ENCODE measurements around the gene CC2D1A.
"Not testable (repeated sequence)": the region's sequence is repeated elsewhere in the genome, so short reads cannot be mapped to it uniquely, and the experiment has no call there.

Gene CC2D1A

DNA sequence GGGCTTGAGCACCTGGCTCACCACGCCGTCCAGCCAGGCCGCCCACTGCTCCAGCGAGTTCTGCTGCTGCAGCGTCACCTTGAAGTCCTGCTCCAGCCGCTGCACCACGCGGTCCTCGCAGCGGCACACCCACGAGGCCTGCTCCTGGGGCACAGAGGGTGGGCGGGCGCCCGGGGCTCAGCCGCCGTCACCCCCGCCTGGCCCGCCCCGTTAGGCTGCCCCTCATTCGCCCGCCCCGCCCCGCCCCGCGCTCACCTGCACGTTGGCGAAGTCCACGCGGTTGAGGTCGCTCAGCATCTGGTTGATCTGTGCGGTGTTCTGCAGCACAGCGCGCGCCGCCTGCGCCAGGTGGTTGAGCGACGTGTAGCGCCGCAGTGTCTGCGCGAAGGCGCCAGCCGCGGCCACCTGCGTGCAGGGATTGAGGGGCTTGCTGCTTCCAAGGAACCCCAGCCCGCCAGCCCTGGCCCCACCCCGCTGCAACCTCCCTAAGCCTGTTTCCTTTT is 57.7 kb downstream of the CC2D1A start:
- no peak for DNase-seq

DNA sequence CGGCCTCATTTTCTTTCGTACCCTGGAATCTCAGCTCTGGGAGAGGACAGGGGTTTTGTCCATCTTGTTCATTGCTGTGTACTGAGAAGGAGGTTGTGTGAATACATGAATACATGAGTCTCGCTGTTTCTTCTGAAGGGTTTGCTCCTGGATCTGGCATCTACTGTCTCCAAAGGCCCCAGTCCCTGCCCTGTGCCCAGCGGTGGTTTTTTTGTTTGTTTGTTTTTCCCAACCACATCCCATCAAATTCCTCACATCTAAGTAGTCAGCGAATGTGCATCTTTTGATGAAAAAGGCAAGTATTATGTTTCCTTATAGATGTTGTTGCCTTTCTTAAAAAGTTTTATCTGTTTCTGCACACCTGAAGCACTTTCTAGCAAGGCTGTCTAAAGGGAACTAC is 58.8 kb downstream of the CC2D1A start:
- no peak for DNase-seq

DNA sequence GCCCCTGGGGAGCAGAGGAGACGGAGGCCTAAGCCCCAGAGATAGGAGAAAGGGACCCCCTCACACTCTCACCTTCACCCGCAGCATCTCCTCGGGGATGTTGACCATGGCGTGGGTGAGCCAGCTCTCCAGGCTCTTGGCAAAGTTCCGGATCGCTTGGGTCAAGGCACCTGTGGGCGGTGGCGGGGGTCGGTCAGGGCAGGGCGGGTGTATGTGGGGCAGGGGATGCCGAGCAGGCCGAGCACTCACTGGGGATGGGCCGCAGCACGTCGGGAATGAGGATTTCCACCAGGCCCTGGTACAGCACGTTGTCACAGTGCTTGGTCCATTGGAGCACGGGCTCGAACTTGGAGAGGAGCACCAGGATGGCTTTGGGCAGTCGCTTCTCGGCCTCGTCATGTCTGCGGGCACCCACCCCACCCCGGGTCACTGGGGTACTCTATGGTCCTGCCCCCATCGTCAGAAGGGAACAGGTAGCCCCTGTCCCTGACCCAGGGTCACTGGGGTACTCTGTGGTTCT is 59.4 kb downstream of the CC2D1A start:
- no peak for DNase-seq

DNA sequence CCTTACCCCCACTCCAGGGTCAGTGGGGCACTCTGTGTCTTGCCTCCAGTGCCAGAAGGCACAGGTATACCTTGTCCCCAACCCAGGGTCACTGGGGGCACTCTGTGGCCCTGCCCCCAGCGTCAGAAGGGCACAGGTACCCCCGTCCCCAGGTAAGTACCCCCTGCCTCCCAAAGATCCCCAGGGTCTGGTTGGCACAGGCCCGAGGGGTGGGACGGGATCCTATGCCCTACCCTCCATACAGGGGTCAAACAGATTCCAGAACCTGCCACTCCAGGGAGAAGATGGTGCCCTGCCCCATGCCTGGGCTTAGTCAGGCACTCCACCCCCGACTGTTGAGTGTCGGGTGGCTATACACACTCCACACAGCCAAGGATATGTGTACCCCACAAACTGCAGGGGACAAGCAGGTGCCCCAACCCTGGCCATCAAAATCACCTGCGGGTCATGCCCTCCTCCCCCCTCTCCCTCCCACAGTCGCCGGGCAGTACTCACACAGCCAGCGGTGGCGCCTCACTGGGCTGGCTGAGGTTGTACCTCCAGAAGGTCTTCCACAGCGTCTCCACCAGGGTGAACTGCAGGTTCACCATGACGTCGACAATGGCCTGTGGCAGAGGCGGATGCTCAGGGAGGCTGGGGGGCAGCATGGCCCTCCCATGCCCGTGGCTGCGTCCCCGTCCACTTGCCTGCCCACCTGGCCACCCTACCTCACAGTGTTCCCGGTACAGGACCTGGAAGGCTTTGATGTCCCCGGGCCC is 60.1 kb downstream of the CC2D1A start:
- peak; percentile 13 for DNase-seq

DNA sequence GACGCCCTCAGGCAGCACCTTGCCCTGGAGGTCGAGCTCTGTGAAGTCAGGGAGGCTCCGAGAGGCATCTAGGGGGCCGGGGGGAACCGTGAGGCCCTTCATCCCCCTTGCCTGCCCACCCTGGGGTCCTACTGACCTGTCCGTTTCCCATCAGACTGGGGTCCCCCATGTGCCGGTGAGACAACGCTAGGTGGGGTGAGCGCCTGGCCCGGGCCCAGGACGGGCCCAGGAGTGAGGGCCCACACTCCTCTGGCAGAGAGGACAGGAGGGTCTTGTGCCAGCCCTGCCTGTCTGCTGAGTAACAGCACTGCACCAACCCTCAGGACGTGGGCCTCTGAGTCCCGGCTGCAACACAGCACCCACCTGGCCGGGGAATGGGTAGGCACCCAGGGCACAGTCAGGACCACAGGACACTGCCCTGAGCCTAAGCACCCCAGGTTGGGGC is 60.7 kb downstream of the CC2D1A start:
- no peak for DNase-seq

DNA sequence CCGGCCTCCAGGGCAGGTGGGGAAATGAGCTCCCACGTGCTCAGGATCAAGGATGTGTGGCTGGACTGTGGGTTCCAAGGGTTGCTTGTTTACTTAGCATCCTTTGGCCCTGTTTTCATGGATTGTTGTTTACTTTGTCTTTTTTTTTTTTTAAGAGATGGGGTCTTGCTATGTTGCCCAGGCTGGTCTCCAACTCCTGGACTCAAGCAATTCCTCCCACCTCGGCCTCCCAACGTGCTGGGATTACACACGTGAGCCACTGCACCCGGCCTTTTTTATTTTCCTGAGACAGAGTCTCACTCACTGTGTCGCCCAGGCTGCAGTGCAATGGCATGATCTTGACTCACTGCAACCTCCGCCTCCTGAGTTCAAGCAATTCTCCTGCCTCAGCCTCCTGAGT is 61.2 kb downstream of the CC2D1A start:
- not testable (repeated sequence) for DNase-seq

DNA sequence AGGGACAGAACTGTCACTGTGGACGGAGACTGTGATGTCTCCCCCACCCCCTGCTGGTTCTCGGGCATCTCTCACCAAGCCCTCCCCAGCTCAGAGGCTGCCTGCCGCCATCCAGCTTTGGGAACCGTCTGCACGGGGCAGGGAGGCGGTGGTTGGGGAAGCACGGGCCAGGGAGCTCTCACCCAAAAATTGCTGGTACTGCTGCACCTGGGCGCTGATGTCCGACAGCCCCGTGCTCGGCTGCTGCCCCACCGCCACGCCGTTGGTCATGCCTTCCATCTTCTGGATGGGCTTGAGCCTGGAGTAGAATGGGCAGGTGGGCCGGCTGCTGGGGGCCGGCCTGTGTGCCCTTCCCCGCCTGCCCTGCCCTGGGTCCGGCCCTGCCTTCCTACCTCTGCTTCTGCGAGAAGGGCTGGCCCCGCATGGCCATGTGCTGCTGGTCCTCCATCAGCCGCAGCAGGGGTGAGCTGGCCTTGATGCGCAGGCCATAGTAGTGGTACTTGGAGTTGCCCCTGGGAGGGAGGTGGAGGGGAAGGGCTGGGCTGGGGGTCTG is 62.5 kb downstream of the CC2D1A start:
- DNase-seq: no peak

DNA sequence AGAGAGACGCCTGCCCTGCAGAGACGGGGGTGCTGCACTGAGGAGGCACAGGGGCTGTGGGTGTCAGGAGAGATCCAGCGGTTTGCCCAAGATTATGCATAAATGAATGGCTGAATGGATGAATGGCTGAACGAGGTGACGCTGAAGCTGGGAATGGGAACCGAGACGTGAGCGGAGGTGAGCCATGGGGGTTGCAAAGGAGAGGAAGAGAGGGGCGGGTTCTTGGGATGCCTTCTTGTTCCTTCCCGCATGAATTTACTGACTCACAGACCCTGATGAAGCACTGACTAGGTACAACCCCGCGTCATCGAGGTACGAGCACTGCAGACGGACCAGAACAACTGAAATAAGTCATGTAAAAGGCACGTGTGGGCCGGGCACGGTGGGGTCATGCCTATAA is 63.0 kb downstream of the CC2D1A start:
- DNase-seq: no peak

DNA sequence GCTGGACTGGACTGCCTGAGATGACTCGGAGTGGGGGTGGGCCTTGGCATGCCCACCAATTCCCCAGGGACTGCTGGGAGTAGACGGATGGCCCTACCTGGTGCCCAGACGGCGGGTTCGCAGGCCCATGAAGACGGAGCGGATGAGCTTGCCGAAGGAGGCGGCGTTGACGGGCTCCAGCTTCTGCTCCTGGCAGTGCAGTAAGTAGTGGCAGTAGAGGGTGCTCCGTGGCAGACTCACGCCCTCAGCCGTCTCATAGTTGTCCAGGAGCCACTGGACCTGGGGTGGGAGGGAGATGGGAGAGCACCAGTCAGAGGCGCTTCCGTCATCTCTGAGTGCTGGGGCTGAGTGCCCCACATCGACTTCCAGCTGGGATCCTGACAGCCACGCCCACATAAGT is 63.9 kb downstream of the CC2D1A start:
- no peak for DNase-seq

DNA sequence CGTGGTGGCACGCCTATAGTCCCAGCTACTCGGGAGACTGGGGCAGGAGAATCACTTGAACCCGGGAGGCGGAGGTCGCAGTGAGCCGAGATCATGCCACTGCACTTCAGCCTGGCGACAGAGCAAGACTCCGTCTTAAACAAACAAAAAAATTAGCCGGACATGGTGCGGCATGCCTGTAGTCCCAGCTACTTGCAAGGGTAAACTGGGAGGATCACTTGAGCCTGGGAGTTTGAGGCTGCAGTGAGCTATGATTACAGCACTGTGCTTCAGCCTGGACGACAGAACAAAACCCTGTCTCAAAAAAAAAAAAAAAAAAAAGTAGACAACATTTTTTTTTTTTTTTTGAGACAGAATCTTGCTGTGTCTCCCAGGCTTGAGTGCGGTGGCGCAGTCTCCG is 65.9 kb downstream of the CC2D1A start:
- not testable (repeated sequence) for DNase-seq

DNA sequence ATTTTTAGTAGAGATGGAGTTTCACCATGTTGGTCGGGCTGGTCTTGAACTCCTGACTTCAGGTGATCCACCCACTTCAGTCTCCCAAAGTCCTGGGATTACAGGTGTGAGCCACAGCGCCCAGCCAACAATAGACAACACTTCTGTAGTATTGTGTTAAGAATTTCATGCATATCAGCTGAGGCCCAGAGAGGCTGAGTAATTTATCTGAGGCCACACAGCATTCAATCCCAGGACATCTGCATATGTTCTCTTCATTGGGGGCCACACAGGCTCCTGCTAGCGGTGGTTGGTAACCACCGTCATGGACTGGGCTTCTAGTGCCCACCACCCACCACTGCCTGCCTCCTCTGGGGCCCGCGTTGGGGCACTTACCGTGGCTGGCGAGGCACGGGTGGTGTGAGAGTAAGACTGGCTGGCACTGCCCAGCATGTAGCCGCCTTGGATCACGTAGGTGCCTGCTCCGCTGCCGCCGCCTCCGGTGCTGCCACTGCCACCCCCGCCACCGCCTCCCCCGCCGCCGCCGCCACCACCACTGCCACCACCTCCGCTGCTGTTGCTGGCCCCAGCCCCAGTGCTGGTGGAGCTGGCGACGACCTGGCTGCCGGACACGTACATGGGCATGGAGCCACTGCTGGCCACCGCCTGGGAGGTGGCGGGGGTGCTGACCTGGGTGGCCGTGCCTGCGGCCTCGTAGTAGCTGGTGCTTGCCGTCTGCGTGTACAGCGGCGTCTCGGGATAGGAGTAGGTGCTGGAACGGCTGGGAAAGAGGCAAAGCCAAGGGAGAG is 66.6 kb downstream of the CC2D1A start:
- DNase-seq: no peak

DNA sequence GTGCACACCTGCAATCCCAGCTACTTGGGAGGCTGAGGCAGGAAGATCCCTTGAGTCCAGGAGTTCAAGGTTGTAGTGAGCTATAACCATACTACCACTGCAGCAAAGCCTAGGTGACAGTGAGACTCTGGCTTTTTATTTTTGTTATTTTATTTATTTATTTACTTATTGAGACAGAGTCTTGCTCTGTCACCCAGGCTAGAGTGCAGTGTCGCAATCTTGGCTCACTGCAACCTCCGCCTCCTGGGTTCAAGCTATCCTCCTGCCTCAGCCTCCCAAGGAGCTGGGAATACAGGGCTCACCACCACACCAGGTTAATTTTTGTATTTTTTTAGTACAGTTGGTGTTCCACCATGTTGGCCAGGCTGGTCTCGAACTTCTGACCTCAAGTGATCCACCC is 67.5 kb downstream of the CC2D1A start:
- not testable (repeated sequence) for DNase-seq

DNA sequence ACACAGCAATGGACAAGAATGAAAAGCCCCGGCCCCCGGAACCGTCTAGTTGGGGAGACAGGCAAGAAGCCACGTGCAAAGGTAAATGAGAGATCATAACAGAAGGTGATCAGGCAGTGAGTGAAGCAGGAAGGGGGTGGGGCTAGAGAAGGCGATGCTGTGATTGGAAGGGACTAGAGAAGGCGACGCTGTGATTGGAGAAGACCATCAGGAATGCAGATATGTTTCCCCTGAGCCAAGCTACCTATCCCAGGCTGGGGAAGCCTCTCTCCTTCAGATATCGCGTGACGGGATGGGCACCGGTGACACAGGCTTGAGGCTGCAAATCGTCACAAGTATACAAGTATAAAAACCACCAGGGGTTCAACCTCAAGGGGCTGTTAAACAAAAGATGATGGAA is 68.1 kb downstream of the CC2D1A start:
- DNase-seq: peak; percentile 95

DNA sequence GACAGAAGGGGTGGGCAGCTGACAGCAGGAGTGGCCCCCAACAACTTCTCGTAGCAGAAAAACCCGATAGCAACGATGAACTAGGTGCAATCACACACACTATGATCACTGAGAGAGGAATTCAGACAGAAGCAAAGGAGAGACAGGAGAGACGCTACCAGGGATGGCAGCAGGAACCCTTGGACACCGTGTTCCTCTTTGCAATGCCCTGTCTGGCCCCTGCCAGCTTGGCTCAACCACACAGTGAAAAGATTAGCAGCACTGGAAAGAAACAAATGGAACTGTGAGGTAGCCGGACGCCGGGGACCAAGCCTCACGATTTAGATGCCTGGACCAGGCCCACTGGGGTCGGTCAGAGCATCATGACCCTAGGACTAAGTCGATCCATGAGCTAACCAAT is 69.9 kb downstream of the CC2D1A start:
- DNase-seq: no peak

DNA sequence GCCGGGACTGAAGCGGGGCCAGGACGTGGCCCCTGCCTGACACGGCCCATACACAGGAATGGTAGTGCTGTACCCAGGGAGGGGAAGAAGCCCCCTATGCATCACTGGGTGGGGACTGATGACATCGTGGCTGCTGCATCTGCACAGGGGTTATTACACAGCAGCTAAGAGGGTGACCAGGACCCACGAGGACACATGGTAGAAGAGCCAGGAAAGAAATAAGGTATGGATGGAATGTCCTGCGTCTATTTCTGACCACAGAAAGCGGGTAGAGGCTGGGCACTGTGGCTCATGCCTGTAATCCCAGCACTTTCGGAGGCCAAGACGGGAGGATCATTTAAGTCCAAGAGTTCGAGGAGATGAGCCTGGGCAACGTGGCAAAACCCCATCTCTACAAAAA is 70.4 kb downstream of the CC2D1A start:
- DNase-seq: no peak

DNA sequence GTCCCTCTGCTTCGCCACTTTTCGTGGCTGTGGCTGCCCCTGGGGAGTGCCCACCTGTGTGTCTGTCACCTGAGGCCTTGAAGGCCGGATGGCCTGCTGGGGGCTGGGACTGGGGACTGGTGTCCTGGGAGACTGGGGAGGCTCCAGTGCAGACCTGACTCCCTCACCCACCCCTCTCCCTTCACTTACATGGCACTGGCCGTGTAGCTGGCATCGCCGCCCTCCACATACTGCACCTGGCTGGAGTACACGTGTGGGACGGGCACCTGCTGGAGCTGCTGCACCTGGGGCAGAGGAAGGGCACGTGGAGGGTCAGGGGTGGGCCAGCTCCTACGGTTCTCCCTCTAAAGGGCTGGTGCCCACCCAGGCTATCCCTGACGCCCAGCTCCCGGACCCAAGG is 71.8 kb downstream of the CC2D1A start:
- DNase-seq: no peak

DNA sequence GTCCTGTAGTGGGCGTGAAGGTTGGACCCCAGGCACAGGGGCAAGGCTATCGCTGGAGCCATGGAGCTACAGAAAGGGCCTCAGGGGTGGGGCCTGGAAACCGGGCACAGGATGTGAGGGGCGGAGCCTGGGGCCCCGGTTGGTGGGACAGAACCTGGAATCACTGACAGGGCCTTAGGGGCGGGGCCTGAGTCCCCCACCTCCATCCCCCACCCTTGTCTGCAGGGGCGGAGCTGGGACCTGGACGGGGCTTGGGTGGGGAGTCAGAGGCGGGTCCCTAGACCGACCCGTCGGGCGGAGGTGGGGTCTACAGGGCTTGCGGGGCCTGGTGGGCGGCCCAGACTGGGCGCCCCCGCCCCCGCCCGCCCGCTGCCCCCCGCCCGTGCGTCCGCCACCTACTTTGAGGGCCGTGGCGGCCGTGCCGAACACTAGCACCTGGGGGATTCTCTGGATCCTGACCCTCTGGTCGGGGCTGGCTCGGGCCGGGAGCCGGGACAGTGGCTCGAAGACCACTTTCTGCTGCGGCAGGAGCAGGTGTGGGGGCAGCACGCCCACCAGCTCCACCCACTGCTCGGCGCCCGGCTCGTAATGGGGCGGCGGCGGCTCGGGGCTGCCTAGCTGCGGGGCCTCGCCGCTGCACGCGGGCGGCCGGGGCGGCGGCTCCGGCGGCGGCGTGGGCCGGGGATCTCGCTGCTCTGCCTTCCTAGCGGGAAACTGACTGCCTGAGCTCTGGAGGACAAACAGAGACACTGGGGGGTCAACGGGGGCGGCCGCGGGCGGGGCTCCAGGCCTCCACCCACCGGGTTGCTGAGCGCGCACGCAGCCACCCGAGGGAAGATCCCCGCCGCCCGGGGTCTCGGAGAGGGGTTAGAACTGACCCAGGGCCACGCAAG is 72.6 kb downstream of the CC2D1A start:
- no peak for DNase-seq

DNA sequence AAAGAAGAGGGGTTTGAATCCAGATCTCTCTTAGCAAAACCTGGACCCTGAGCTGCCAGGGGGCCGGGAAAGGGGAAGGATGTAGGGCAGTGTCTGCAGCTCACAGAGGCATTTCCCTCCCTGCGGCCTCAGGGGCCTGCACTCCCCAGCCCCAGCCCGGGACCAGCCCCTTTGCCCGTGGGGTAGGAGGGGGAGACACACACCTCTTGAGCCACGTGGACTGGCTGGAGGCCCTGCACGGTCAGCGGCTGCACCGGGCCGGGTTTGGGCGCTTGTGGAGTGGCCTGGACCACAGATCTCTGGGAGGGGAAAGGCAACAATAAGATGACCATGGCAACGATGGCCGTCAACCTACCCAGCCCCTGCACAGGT is 73.2 kb downstream of the CC2D1A start:
- no peak for DNase-seq

DNA sequence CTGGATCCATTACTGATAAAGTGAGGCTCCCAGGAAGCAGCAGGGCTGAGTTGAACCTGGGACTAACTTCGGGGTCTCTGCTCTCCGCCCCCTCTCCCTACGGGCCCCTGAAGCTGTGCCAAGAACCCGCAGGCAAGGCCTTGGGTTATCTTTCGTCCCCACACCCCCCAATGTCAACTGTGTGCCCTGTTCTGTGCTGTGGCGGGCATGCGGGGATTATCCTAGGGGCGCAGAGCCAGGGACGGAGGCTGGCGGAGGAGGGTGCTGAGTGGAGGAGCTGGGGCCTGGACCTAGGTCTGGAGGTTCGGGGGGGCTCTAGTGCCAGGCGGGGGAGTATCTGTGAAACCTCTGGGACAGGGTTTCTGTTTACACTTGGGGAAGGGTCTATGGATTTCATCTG is 73.7 kb downstream of the CC2D1A start:
- no peak for DNase-seq

DNA sequence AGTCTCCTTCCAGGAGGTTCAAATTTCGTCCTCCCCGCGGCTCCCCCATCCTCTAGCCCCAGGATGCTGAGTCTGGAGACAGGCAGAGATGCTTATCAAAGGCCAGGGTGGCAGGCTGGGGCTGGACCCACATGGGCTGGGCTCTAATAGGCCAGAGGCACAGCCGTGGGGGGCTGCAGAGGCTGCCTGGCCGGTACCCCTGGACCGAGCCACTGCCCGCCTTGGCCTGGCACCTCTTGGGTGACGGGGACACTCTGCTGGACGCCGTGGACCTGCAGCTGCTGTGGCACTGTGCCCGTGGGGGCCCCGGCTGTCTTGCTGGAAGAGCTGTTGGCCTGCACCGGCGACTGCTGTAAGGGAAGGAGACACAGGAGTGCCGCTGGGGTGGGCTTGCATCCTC is 74.3 kb downstream of the CC2D1A start:
- DNase-seq: no peak
